Left hindlimb (tissue), 1 donor: ENCODE results near the gene ROBO1.
"Not testable (repeated sequence)": the region's sequence is repeated elsewhere in the genome, so short reads cannot be mapped to it uniquely, and the experiment has no call there.

Experiments used
- DNase-seq: peaks from one replicate; pipeline ENCODE4 v3.0.0-alpha.2; 2018

The ROBO1 gene

DNA sequence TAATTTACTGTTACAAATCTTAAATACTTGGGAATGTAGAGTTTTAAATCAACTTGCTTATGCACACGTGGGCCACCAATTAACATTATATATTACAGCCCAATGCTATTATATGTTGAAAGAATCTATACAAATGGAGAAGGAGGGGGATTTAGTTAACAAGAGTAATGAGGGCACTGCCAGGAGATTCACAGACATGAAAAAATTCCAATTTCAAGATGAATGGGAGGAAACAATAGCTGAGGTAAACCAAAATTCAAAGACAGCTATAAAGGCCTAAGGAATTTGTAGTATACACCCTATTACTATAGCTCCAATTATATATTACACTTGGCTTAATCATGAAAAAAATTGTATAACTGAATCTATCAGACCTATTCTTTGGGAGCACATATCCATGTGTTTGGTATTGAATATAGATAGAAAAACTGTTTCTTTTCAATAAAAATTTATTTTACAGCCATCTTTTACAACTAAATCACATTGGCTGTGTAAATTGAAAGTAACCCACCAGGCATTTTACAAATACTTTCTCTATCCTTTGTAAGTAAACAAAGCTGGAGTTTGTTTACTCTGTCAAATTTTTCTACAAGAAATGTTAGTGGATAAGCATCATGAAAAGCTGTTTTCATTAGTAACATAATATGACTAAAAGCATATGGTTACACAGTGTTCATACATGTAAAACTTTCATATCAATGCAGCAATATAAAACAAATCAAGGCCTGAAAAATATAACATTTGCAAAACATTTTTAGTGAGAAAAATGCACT, 1045.8 kb downstream of the ROBO1 start:
- no peak for DNase-seq

DNA sequence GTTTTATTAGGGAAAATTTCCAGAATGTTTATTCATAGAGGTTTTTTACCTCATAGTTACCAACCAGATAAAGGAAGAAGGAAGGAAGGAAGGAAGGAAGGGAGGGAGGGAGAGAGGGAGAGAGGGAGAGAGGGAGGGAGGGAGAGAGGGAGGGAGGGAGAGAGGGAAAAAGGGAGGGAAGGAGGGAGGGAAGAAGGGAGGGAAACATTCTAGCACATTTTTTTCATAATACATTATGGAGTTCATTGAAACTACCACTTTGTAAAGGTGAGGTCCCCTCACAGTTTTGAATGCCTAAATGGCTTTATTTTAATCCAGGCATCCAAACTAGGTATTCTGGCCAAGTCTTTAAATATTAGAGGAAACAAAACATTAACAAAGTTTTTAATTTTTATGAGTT, 1049.1 kb downstream of the ROBO1 start:
- no peak for DNase-seq

DNA sequence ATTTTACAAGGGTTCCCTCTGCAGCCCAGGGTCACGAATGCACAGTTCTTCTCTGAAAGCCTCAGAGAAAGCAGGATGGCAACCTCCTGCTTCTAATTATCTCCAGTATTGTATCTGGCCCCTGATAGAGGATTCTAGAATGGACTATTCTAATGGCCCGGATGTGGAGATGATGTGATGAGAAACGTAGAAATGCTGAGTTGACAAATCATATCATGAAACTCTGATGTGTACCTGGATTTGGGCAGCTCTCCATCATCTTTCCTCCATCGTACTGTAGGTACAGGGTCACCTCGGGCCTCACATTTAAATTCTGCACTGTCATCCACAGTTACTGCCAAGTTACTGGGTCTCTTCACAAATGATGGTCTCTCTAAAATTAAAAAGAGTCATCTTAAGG, 1050.8 kb downstream of the ROBO1 start:
- no peak for DNase-seq

DNA sequence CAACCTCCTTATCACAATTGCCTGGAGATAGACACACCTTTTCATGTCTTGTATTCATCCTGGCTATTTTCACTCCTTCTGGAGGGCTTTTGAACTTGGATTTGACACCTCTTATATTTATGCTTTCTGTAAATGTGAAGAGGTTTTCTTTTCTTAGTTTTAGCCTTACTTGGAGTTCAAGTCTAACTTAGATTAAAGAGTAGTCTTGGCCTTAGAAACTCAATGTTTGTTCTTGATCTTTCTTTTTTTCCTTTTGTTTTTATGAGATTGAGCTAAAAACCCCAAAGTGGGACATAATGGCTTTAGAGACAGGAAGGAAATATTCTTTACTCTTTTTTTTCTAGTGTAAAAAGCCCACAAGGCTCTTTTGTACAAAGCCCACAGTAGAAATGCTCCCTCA, 1054.9 kb downstream of the ROBO1 start:
- DNase-seq, result no peak

DNA sequence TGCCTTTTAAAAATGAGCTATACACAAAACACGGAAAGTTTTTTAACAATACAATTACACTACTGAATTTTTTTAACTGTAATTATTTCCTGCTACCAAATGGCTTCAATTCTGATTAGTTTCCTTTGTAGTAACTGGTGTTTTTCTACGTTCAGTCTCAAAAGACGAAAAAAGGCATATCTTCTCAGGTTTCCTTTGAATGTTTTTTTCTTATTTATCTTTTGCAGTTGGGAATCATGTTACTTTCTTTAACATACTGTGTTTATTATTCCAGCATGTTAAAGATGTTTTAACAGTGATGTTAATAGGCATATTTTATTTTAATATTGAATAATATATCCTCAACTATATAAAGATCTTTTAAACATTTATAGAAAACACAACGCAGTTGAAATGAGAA, 1055.5 kb downstream of the ROBO1 start:
- DNase-seq, result no peak

DNA sequence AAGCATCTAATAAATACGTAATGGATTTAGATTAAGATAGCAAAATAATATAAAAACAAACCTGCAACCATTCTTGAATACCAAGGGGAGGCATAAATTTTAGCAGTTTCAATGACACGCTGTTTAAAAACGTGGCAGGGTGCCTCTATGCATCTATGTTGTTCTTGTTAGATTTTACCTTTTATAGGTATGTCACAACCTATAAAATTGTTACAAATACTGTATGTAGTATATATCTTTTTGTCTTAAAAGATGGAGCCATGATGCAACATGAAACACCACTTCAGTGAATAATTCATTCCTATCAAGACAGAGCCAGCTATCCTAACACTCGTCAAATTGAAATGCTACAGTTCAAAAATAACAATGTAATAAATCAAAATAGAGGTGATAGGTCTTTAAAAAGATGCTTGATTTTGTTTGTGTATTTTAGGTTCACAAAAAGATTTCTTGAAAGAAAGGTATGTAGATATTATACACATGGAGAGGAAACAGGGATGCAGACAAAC, 1059.2 kb downstream of the ROBO1 start:
- no peak for DNase-seq

GRCh38 chr3:78707609-78708008, 1060.2 kb downstream of the ROBO1 start:
- DNase-seq, result no peak

DNA sequence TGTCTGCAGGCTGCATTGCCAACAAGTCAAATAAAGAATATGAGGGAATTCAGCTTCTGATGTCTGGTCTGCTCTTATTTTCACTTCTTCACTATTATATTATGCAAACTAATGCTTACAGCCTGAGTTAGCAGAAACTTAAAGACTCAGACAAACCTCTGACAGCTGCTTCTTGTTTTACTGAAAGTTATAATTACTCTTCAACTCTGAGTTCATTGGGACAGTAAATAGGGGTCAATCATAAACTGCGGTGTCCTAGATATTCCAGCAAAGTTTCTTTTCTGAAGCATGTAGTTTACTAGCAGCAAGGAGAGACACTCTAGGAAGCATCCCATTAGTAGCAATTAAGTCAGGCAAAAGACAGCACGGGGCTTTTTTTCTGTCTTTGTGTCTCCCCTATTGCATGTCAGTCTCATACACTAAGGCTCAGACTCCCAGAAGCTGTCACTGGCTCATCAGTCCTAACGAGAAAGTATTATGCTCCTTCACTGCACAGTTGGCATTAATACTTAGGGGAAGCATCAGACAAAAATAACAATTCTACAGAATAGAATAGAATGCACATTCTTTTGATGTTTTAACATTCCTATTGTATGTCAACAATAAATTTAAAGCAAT, 1060.8 kb downstream of the ROBO1 start:
- no peak for DNase-seq

- no peak for DNase-seq
Measured at GRCh38 chr3:78703944-78704343, 1063.9 kb downstream of the ROBO1 start.

DNA sequence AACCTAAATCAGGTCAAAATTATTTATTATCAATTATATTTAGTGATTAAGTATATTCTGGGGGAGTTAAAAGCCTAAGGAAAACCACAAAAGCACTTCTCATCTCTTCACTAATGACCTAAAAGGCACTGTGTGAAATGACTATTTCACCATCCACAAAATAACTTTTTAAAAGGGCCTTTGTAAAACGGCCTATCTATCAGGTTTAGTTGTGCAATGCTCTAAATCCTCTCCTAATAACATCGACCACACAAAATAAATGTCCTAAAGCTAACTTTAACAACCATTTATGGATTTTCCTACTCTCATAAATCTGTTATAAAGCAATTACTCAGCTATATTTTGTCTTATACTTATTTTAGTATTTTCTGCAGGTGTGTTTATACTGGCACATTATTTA, 1066.3 kb downstream of the ROBO1 start:
- DNase-seq, result no peak

GRCh38 chr3:78698431-78698830, 1069.4 kb downstream of the ROBO1 start:
- no peak for DNase-seq

- no peak for DNase-seq
Measured at GRCh38 chr3:78697426-78697825, 1070.4 kb downstream of the ROBO1 start.

- DNase-seq, result no peak
Measured at GRCh38 chr3:78690766-78691165, 1077.0 kb downstream of the ROBO1 start.

- DNase-seq, result no peak
Measured at GRCh38 chr3:78689378-78689777, 1078.4 kb downstream of the ROBO1 start.

GRCh38 chr3:78687520-78687919, 1080.3 kb downstream of the ROBO1 start:
- no peak for DNase-seq

DNA sequence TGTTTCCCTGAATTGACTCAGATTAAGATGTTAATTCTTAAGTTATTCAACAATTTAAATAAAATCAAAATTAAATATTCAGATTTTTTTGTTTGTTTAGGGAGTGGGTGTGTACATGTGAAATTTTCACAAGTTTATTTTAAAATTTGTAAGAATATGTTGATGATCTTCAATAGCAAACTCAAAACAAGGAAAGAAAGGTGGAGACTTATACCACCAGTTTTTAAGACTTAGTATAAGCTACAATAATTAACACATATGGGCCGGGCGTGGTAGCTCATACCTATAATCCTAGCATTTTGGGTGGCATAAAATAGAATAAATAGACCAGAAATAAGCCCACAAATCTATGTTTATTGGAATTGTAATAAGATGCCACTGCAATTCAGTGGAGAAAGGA, 1084.5 kb downstream of the ROBO1 start:
- DNase-seq, result no peak

- not testable (repeated sequence) for DNase-seq
Measured at GRCh38 chr3:78675119-78675805, 1092.5 kb downstream of the ROBO1 start.

DNA sequence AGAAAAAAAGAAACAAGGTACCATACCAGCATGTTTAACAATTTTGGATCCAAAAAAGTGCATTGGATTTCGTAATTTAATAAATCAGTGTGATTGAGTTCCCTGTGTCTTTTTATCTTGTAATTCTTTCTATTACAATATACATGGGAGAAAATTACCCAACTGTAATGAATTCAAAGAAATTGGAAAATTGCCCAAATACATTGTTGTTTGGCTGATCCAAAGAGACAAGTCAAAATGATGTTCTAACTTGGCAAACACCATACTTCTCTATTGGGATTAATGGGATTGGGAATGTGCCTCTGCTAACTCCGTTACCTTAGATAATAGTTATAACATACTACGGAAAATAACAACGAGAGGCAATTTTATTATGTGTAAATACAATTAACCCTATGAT, 1097.1 kb downstream of the ROBO1 start:
- no peak for DNase-seq

- no peak for DNase-seq
Measured at GRCh38 chr3:78670094-78670493, 1097.7 kb downstream of the ROBO1 start.

GRCh38 chr3:78668302-78668701, 1099.5 kb downstream of the ROBO1 start:
- no peak for DNase-seq

- DNase-seq, result no peak
Measured at GRCh38 chr3:78666470-78666800, 1101.4 kb downstream of the ROBO1 start.

- DNase-seq, result no peak
Measured at GRCh38 chr3:78665776-78666469, 1101.9 kb downstream of the ROBO1 start.

- no peak for DNase-seq
Measured at GRCh38 chr3:78665101-78665500, 1102.7 kb downstream of the ROBO1 start.
